Measurements from ENCODE around the gene TGM1. TPM values are rescaled to one million over a fixed set of nuclear protein-coding genes. Genes with fewer than 3 reads are reported as not detected.

Gene TGM1
- total RNA-seq, 6 experiments from 2014 or later: 0.97 to 2.9 (median 1.3) TPM

DNA sequence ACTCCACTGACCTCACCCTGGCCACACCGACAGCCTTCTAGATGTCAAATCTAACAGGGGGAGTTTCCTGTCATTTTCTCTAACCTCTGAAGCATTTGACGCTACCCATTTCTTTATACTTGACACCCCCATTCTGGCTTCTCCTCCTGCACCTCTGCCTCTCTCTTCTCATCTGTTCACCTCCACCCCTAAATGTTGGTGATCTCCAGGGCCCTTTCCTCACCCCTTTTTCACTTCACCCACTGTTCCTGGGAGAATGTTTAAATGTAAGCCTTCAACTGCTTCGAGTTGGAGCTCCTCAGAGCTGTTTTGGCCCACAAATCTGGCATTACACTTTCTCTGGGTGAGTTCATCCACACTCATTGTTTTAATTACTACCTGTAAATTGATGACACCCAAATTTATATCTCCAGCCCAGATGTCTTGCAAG lies 8.9 kb upstream of the TGM1 start:
- Mint-ChIP-seq H3K4me3 (peak overlapping the region; percentile 90), H3K4me1 (ENCODE audit: low read depth) (peaks cover 34% of the 10 kb centered on the region), H3K36me3 (ENCODE audit: low read depth) (0 out of 2 replicates have a peak, but pooled peaks cover 4% of the 10 kb centered on the region), H3K27me3 (ENCODE audit: insufficient read depth) (peaks cover 5% of the 10 kb centered on the region), H3K27ac (peak overlapping the region; percentile 80), H3K9me3 (no peaks in the 10 kb centered on the region)
- DNase-seq: no peak
- TF ChIP-seq, protein P1, sequence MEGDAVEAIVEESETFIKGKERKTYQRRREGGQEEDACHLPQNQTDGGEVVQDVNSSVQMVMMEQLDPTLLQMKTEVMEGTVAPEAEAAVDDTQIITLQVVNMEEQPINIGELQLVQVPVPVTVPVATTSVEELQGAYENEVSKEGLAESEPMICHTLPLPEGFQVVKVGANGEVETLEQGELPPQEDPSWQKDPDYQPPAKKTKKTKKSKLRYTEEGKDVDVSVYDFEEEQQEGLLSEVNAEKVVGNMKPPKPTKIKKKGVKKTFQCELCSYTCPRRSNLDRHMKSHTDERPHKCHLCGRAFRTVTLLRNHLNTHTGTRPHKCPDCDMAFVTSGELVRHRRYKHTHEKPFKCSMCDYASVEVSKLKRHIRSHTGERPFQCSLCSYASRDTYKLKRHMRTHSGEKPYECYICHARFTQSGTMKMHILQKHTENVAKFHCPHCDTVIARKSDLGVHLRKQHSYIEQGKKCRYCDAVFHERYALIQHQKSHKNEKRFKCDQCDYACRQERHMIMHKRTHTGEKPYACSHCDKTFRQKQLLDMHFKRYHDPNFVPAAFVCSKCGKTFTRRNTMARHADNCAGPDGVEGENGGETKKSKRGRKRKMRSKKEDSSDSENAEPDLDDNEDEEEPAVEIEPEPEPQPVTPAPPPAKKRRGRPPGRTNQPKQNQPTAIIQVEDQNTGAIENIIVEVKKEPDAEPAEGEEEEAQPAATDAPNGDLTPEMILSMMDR (IDR thresholded peaks at IDR 0.05): no peak

DNA sequence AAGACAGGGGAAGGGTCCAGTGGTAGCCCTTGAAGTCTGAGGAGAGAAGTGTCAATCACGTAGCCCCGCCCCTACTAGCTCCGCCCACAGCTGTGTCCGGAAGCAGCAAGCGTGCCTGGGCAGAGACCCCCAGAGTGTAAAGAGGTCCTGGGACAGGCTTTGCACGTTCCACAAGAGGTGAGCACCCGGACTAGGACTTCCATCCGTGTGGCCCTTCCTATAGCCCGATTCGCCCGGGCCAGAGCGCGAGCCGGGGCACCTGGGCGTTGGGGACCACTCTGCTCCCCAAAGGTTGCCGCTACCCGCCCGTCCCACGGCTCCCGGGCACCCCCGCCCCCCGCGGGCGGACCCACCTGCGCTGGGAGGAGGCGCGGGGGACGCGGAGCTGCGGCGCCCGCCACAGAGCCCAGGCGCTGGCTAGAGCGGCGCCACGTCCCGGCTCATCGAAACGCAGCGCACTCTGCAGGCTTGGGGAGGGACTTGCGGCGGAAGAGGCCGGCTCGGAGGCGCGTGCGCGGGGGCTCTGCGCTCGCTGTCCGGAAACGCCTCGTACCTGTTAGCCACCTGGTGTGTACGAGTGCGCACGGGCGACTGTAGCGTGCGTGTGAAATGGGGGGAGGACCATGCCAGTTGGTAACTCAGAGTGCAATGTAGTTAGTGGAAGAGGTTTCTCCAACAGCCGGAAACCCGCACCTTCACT lies 8.3 kb upstream of the TGM1 start, which contains the start of gene RABGGTA:
RABGGTA (minus strand) TSS at position 464 of the 700 bp plus-strand sequence. CDS start 482 bp downstream, outside the sequence.
- Mint-ChIP-seq H3K9me3 (no peaks in the 10 kb centered on the region), H3K27me3 (ENCODE audit: insufficient read depth) (peaks cover 5% of the 10 kb centered on the region), H3K27ac (peak within 1 kb of the TSS; percentile 95), H3K36me3 (ENCODE audit: low read depth) (0 out of 2 replicates have a peak, but pooled peaks cover 4% of the 10 kb centered on the region), H3K4me1 (ENCODE audit: low read depth) (peaks cover 34% of the 10 kb centered on the region), H3K4me3 (peak within 1 kb of the TSS; percentile 90)
- peak; percentile 75 for DNase-seq
- TF ChIP-seq, protein P1 (IDR thresholded peaks at IDR 0.05): peak; percentile 80

DNA sequence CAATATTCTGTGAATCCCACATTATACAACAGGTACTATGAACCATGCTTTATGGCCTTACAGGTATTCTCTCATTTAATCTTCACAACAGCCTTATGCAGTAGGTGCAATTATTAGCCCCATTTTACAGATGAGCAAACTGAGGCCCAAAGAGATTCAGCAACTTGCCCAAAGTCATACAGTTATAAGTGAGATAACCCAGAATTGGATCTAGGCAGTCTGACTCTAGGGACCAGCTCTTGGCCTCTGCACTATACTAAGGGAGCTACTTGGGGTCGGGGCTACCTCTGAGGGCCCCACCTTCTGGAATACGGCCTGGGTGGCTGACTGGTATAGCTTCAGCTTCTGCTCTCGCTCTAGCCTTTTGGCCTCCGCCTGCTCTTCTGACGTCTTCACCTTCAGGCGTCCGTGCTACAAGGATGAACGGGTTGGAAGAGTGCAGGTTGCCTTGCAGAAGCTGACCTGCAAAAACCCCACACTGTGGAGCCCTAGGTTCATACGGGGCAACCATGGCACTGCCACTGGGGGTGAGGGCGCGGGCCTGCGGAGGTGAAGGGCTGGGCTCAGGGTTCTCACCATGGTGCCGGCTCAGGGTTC lies 7.7 kb upstream of the TGM1 start:
- H3K27me3 Mint-ChIP-seq (ENCODE audit: insufficient read depth): peaks cover 5% of the 10 kb centered on the region

DNA sequence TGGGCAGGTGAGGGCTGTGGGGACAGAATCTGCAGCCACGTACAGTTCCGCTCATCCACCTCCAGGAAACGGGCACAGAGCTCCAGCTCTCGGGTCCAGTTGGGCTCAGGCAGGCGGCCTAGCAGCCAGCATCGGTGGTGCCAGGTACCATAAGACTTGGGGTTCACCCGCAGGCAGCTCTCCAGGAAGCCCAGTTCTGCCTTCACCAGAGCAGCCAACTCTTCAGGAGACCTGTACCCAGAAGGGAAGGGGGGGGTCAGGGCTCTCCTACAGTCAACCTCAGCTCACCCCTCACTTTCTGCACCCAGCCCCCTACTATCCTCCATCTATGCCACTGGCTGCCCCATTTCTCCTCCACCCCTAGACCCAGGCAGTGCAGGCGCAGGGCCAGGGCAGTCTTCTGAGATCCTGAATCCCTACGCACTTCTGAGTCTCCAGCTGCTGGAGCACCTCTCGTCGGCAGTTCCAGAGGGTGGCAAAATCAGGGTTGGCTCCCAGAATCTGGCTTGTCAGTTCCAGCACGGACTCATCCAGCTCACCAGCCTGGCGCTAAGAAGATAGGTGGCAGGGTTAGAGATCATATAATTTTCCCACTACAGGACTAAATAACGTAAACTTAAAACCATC lies 7.0 kb upstream of the TGM1 start:
- DNase-seq: no peak
- no peaks in the 10 kb centered on the region for H3K9me3 Mint-ChIP-seq
- peaks cover 34% of the 10 kb centered on the region for H3K4me1 Mint-ChIP-seq (ENCODE audit: low read depth)
- H3K36me3 Mint-ChIP-seq (ENCODE audit: low read depth): 0 out of 2 replicates have a peak, but pooled peaks cover 4% of the 10 kb centered on the region
- H3K27me3 Mint-ChIP-seq (ENCODE audit: insufficient read depth): peaks cover 5% of the 10 kb centered on the region
- H3K4me3 Mint-ChIP-seq: peak overlapping the region; percentile 90
- no peak overlapping the region for H3K27ac Mint-ChIP-seq
- TF ChIP-seq, protein P1 (IDR thresholded peaks at IDR 0.05): no peak

More for the DNA sequence above, 7.7 kb upstream of the TGM1 start:
- H3K27ac Mint-ChIP-seq: peak overlapping the region; percentile 95
- H3K9me3 Mint-ChIP-seq: no peaks in the 10 kb centered on the region
- TF ChIP-seq, protein P1 (IDR thresholded peaks at IDR 0.05): no peak
- peaks cover 34% of the 10 kb centered on the region for H3K4me1 Mint-ChIP-seq (ENCODE audit: low read depth)
- H3K36me3 Mint-ChIP-seq (ENCODE audit: low read depth): 0 out of 2 replicates have a peak, but pooled peaks cover 4% of the 10 kb centered on the region
- no peak for DNase-seq
- peak overlapping the region; percentile 90 for H3K4me3 Mint-ChIP-seq

DNA sequence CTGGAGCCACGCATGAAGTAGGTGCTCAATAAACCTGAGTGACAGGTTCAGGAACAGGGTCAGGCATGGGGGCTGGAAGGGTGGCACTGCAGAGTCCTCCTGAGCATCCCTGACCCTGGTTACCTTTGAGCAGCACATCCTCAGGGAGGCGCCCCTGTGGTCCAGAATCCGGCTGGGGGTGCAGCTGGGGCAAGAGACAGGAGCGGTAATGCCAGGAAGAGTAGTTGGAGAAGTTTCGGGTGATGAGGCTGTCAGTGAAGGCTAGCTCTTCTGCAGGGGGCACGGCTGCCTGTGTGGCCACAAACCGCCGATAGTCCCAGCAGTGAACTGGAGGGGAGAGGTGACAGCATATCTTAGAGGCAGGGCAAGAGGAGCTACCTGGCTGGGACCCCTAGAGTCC lies 6.4 kb upstream of the TGM1 start:
- Mint-ChIP-seq H3K27ac (no peak overlapping the region), H3K27me3 (ENCODE audit: insufficient read depth) (peaks cover 5% of the 10 kb centered on the region), H3K9me3 (no peaks in the 10 kb centered on the region), H3K4me3 (no peak overlapping the region), H3K36me3 (ENCODE audit: low read depth) (0 out of 2 replicates have a peak, but pooled peaks cover 4% of the 10 kb centered on the region), H3K4me1 (ENCODE audit: low read depth) (peaks cover 33% of the 10 kb centered on the region)
- no peak for DNase-seq
- TF ChIP-seq, protein P1 (IDR thresholded peaks at IDR 0.05): no peak

Data from HFFc6 (cell line).